Limb (tissue), 2 donors: ENCODE measurements around the gene LCE6A.

ENCODE experiments used
- DNase-seq, 2 donors: peaks; one replicate each; pipeline ENCODE4 v3.0.0-alpha.2; 2016; ENCODE audit errors: extremely low spot score in 2 of 2

LCE6A gene

GRCh38 chr1:152842556-152842955, at the start of gene LCE6A:
Gene LCE6A, plus strand, starts transcription at chr1:152842856. Its CDS starts 665 bp downstream, at chr1:152843521.
- no peak for DNase-seq

GRCh38 chr1:152795686-152796085, 47.0 kb upstream of the LCE6A start:
- no peak for DNase-seq

GRCh38 chr1:152796421-152796820, 46.2 kb upstream of the LCE6A start, which contains the start of gene LCE1D:
Gene LCE1D, plus strand, starts transcription at chr1:152796721. Its CDS starts 1,074 bp downstream, at chr1:152797795.
- no peak for DNase-seq

GRCh38 chr1:152801333-152801732, 41.3 kb upstream of the LCE6A start:
- no peak for DNase-seq

- no peak for DNase-seq
These were observed 36.1 kb upstream of the LCE6A start, which contains the start of gene LCE1C for GRCh38 chr1:152806576-152806975. Gene LCE1C, minus strand, starts transcription at chr1:152806651. Its CDS starts 1,173 bp downstream, at chr1:152805478.

GRCh38 chr1:152811050-152811449, 31.6 kb upstream of the LCE6A start:
- no peak for DNase-seq

- no peak for DNase-seq
These were observed 31.0 kb upstream of the LCE6A start, which contains the start of gene LCE1B for GRCh38 chr1:152811671-152812070. Gene LCE1B, plus strand, starts transcription at chr1:152811971. Its CDS starts 476 bp downstream, at chr1:152812447.

- no peak for DNase-seq
These were observed 25.3 kb upstream of the LCE6A start for GRCh38 chr1:152817309-152817708.

- DNase-seq = no peak
These were observed 19.4 kb upstream of the LCE6A start for GRCh38 chr1:152823294-152823693.

GRCh38 chr1:152824964-152825363, 17.7 kb upstream of the LCE6A start:
- no peak for DNase-seq

- DNase-seq = no peak
These were observed 15.5 kb upstream of the LCE6A start, which contains the start of gene LCE1A for GRCh38 chr1:152827173-152827572. Gene LCE1A, plus strand, starts transcription at chr1:152827473. Its CDS starts 0 bp downstream, at chr1:152827473.

GRCh38 chr1:152836870-152837269, 5.8 kb upstream of the LCE6A start:
- no peak for DNase-seq

- no peak for DNase-seq
These were observed 13.0 kb downstream of the LCE6A start for GRCh38 chr1:152855661-152856060.

GRCh38 chr1:152858062-152858461, 15.4 kb downstream of the LCE6A start:
- no peak for DNase-seq

GRCh38 chr1:152859696-152860095, 17.0 kb downstream of the LCE6A start, which contains the start of gene LCE7A:
Gene LCE7A, plus strand, starts transcription at chr1:152859996. Its CDS starts 702 bp downstream, at chr1:152860698.
- no peak for DNase-seq

- no peak for DNase-seq
These were observed 17.5 kb downstream of the LCE6A start for GRCh38 chr1:152860129-152860528.

GRCh38 chr1:152861374-152861773, 18.7 kb downstream of the LCE6A start:
- DNase-seq = no peak

GRCh38 chr1:152864443-152864842, 21.8 kb downstream of the LCE6A start:
- DNase-seq = no peak

GRCh38 chr1:152866321-152866720, 23.7 kb downstream of the LCE6A start:
- DNase-seq = no peak

GRCh38 chr1:152869808-152870419, 27.3 kb downstream of the LCE6A start:
- DNase-seq = peak; percentile 56 to 62

- DNase-seq = no peak
These were observed 28.4 kb downstream of the LCE6A start for GRCh38 chr1:152870831-152871730.

GRCh38 chr1:152871731-152872126, 29.1 kb downstream of the LCE6A start:
- DNase-seq = no peak
